GM04503 (cell line): ENCODE data around the gene DNAH1.
"Not testable (repeated sequence)": the region's sequence is repeated elsewhere in the genome, so short reads cannot be mapped to it uniquely, and the experiment has no call there.

Source experiments
- DNase-seq: peaks from one replicate; pipeline ENCODE4 v3.0.0-alpha.2; 2012; ENCODE audit warnings: low read depth

DNAH1 gene

GRCh38 chr3:52338131-52338530, 22.0 kb downstream of the DNAH1 start:
- not testable (repeated sequence) for DNase-seq

- DNase-seq: peak; percentile 31
Observed at GRCh38 chr3:52339612-52340011, 23.5 kb downstream of the DNAH1 start.

- DNase-seq: no peak
Observed at GRCh38 chr3:52341123-52341522, 25.0 kb downstream of the DNAH1 start.

- no peak for DNase-seq
Observed at GRCh38 chr3:52343946-52344600, 28.0 kb downstream of the DNAH1 start.

- no peak for DNase-seq
Observed at GRCh38 chr3:52345521-52346109, 29.5 kb downstream of the DNAH1 start.

- peak; percentile 74 for DNase-seq
Observed at GRCh38 chr3:52346623-52347530, 30.8 kb downstream of the DNAH1 start.

GRCh38 chr3:52347716-52348635, 31.9 kb downstream of the DNAH1 start:
- DNase-seq: no peak

- no peak for DNase-seq
Observed at GRCh38 chr3:52349131-52349530, 33.0 kb downstream of the DNAH1 start.

GRCh38 chr3:52349611-52350395, 33.7 kb downstream of the DNAH1 start:
- DNase-seq: no peak

- no peak for DNase-seq
Observed at GRCh38 chr3:52350416-52350815, 34.3 kb downstream of the DNAH1 start.

- DNase-seq: no peak
Observed at GRCh38 chr3:52350981-52351761, 35.1 kb downstream of the DNAH1 start.

GRCh38 chr3:52351762-52352368, 35.7 kb downstream of the DNAH1 start:
- DNase-seq: no peak

GRCh38 chr3:52352566-52352965, 36.4 kb downstream of the DNAH1 start:
- no peak for DNase-seq

GRCh38 chr3:52353291-52353855, 37.3 kb downstream of the DNAH1 start:
- no peak for DNase-seq

- DNase-seq: no peak
Observed at GRCh38 chr3:52354676-52355075, 38.6 kb downstream of the DNAH1 start.

GRCh38 chr3:52355526-52355925, 39.4 kb downstream of the DNAH1 start:
- DNase-seq: no peak

GRCh38 chr3:52356126-52356525, 40.0 kb downstream of the DNAH1 start:
- DNase-seq: no peak

- DNase-seq: no peak
Observed at GRCh38 chr3:52357151-52358080, 41.3 kb downstream of the DNAH1 start.
